AML-193 (cell line): ENCODE results near the gene BCLAF1.
"Not testable (repeated sequence)": the region's sequence is repeated elsewhere in the genome, so short reads cannot be mapped to it uniquely, and the experiment has no call there.

Source experiments
- DNase-seq, 2 experiments: peaks; one replicate each; lab custom pipeline; 2025; lab: John Stamatoyannopoulos, UW

BCLAF1 gene

GRCh38 chr6:136308469-136308868, 18.8 kb upstream of the BCLAF1 start:
- not testable (repeated sequence) for DNase-seq

- DNase-seq = no peak
Observed at GRCh38 chr6:136307351-136307750, 17.7 kb upstream of the BCLAF1 start.

- no peak for DNase-seq
Observed at GRCh38 chr6:136306466-136306865, 16.8 kb upstream of the BCLAF1 start.

- no peak for DNase-seq
Observed at GRCh38 chr6:136304410-136304809, 14.8 kb upstream of the BCLAF1 start.

- DNase-seq = no peak
Observed at GRCh38 chr6:136303516-136303915, 13.9 kb upstream of the BCLAF1 start.

GRCh38 chr6:136294621-136295020, 5.0 kb upstream of the BCLAF1 start:
- DNase-seq = no peak

- peak; percentile 81 to 83 for DNase-seq
Observed at GRCh38 chr6:136290410-136291010, 864 bp upstream of the BCLAF1 start.

GRCh38 chr6:136289327-136289578, 393 bp downstream of the BCLAF1 start:
- peak; percentile 96 for DNase-seq

GRCh38 chr6:136288566-136289326, 900 bp downstream of the BCLAF1 start:
- peak; percentile 64 to 73 for DNase-seq

GRCh38 chr6:136284909-136285308, 4.7 kb downstream of the BCLAF1 start:
- DNase-seq = no peak

GRCh38 chr6:136282906-136283305, 6.7 kb downstream of the BCLAF1 start:
- no peak for DNase-seq

GRCh38 chr6:136280032-136280609, 9.5 kb downstream of the BCLAF1 start:
- no peak for DNase-seq

- peak in 1 of 2 experiments; percentile 26 for DNase-seq
Observed at GRCh38 chr6:136274062-136274461, 15.6 kb downstream of the BCLAF1 start.

- DNase-seq = no peak
Observed at GRCh38 chr6:136265101-136265500, 24.5 kb downstream of the BCLAF1 start.

- DNase-seq = no peak
Observed at GRCh38 chr6:136262940-136263339, 26.7 kb downstream of the BCLAF1 start.

- DNase-seq = peak; percentile 13 to 28
Observed at GRCh38 chr6:136254851-136255466, 34.7 kb downstream of the BCLAF1 start.

- no peak for DNase-seq
Observed at GRCh38 chr6:136253734-136254133, 35.9 kb downstream of the BCLAF1 start.

- no peak for DNase-seq
Observed at GRCh38 chr6:136252441-136252840, 37.2 kb downstream of the BCLAF1 start.

- DNase-seq = no peak
Observed at GRCh38 chr6:136251394-136251793, 38.3 kb downstream of the BCLAF1 start.

- DNase-seq = peak in 1 of 2 experiments; percentile 48
Observed at GRCh38 chr6:136250686-136251008, 39.0 kb downstream of the BCLAF1 start.

GRCh38 chr6:136249811-136250685, 39.6 kb downstream of the BCLAF1 start, which contains the start of gene MTFR2:
Gene MTFR2 (minus strand): TSS chr6:136250311. CDS start chr6:136249099, 1,212 bp downstream.
- peak; percentile 100 for DNase-seq

GRCh38 chr6:136249336-136249735, 40.3 kb downstream of the BCLAF1 start:
- DNase-seq = no peak
